Memory B cell (primary cell): ENCODE data around the gene DRGX.
A peak's percentile ranks its signal among the peaks of the same experiment; 100 is the strongest.

Experiments used
- ATAC-seq: fragments of 150-1000 bp; cut with Tn5 transposase; 2 replicates; pipeline ENCODE4 v1.10.0; 2021; ENCODE audit warnings: low read depth, mild to moderate bottlenecking, moderate library complexity
- DNase-seq, 2 donors: peaks; one replicate each; pipeline ENCODE4 v3.0.0; 2022; ENCODE audit warnings: low spot score in 2 of 2
- H3K27ac Mint-ChIP-seq: one replicate; pipeline ENCODE4 v1.8.0; 2022; ENCODE audit warnings: mild to moderate bottlenecking, moderate library complexity, mixed read lengths
- H3K27me3 Mint-ChIP-seq: one replicate; pipeline ENCODE4 v1.8.0; 2022; ENCODE audit warnings: mixed read lengths
- H3K36me3 Mint-ChIP-seq: one replicate; pipeline ENCODE4 v1.8.0; 2022; ENCODE audit warnings: mild to moderate bottlenecking, mixed read lengths
- H3K4me1 Mint-ChIP-seq: one replicate; pipeline ENCODE4 v1.8.0; 2022; ENCODE audit warnings: mixed read lengths
- H3K4me3 Mint-ChIP-seq: one replicate; pipeline ENCODE4 v1.8.0; 2022; ENCODE audit warnings: mild to moderate bottlenecking, moderate library complexity, mixed read lengths
- H3K9me3 Mint-ChIP-seq: one replicate; pipeline ENCODE4 v1.8.0; 2022; ENCODE audit warnings: mixed read lengths

DRGX gene

DNA sequence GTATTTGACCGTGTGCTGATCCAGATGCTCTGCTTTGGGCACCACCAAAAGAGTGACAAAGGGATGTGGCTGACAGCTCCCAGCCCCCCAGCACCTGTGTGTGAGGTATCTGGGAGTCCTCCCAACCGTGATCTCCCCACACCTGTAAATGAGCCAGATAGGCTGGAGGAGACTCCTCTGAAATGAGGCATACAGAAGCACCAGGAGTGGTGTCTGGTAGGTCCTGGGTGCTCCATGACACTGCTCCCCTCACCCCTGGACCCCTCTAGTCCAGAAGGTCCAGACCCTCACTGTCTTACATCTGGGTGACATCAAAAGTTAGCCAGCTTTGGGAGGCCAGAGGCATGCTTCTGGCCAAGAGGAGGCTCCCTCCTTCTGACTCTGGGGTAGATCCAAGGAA is 20.0 kb upstream of the DRGX start:
- Mint-ChIP-seq H3K36me3 (no peaks in the 10 kb centered on the region), H3K27ac (no peak overlapping the region), H3K9me3 (no peaks in the 10 kb centered on the region), H3K27me3 (peaks cover 9% of the 10 kb centered on the region), H3K4me3 (no peak overlapping the region), H3K4me1 (no peaks in the 10 kb centered on the region)
- ATAC-seq = no peak
- no peak for DNase-seq

GRCh38 chr10:49415109-49415508 is 19.2 kb upstream of the DRGX start:
- ATAC-seq (no peak), DNase-seq (no peak)
- Mint-ChIP-seq H3K9me3 (no peaks in the 10 kb centered on the region), H3K27me3 (peaks cover 9% of the 10 kb centered on the region), H3K27ac (no peak overlapping the region), H3K4me3 (no peak overlapping the region), H3K36me3 (no peaks in the 10 kb centered on the region), H3K4me1 (no peaks in the 10 kb centered on the region)

DNA sequence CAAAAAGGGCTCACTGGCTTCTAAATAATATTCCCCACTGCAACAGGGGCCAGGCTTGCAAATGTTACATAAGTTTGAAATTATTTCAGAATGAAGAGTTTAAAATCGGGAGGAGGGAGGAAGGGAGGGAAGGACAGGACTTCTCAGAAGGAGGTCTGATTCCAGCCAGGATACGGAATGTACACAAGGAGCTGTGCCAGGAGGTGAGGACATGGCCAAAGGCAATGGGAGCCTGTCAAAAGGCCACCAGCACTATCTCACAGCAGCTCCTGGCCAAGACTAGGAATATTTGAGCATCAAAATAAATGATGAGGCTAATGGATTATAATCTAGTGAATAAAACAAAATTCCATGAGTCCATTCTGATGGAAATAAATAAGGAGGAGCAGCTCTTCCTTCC is 18.6 kb upstream of the DRGX start:
- H3K27me3 Mint-ChIP-seq = peaks cover 11% of the 10 kb centered on the region
- DNase-seq = no peak
- no peaks in the 10 kb centered on the region for H3K4me1 Mint-ChIP-seq
- H3K36me3 Mint-ChIP-seq = no peaks in the 10 kb centered on the region
- ATAC-seq = no peak
- H3K27ac Mint-ChIP-seq = no peak overlapping the region
- no peak overlapping the region for H3K4me3 Mint-ChIP-seq
- H3K9me3 Mint-ChIP-seq = no peaks in the 10 kb centered on the region

DNA sequence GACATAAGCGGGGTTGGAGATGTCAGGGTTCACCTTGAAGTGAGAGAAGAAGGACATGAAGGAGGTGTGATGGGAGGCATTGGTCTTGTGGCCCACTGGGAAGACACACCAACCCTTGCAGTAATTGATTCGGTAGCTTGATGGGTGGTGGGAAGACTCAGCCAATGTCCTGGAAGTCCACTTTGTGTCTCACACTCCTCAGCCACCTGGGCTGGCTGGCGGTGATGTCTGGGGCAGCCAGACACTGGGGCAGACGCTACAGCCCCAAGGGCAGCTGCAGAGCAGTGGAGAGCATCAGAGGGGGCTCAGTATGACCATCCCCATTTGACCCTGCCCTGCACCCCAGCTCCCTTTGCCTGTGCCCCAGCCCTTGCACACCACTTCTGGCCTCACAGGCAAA is 16.7 kb upstream of the DRGX start:
- H3K27me3 Mint-ChIP-seq = peaks cover 17% of the 10 kb centered on the region
- no peaks in the 10 kb centered on the region for H3K36me3 Mint-ChIP-seq
- peaks cover 3% of the 10 kb centered on the region for H3K4me1 Mint-ChIP-seq
- no peaks in the 10 kb centered on the region for H3K9me3 Mint-ChIP-seq
- DNase-seq (no peak), ATAC-seq (no peak)
- no peak overlapping the region for H3K27ac Mint-ChIP-seq
- no peak overlapping the region for H3K4me3 Mint-ChIP-seq

DNA sequence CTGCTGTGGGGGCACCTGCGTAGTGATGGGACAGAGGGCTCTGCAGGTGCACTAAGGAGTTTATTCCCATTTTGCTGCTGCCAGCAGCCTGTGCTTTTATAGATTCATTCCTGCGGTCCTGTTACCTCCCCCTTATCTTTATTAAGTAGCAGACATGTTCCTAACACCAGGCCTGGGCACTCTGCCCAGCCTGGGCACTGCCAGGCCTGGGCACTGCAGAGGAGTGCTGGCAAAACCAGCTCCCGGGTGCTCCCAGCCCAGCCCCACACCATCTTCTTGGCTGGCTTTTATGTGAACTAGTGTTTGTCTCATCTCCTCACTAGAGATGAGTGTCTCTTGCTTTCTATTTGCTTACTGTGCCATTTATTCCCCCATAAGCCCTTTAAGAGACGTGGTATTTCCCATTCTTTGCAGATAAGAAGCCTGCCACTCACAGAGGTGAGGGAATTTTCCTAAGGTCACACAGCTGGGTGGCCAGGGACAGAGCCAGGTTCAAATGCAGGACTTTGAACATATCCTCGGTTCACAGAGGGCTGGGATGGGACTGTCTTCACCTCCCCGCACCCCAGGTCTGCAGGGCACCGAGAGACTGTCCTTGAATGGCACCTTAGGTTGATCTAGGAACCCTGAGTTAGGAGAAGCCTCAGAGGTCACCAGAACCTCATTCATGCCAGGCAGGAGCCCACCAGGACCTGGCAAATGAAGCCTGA is 14.6 kb upstream of the DRGX start:
- Mint-ChIP-seq H3K27ac (no peak overlapping the region), H3K4me1 (peaks cover 3% of the 10 kb centered on the region), H3K27me3 (peaks cover 23% of the 10 kb centered on the region), H3K36me3 (no peaks in the 10 kb centered on the region), H3K9me3 (no peaks in the 10 kb centered on the region), H3K4me3 (no peak overlapping the region)
- no peak for ATAC-seq
- DNase-seq = no peak

GRCh38 chr10:49409755-49410154 is 13.9 kb upstream of the DRGX start:
- no peaks in the 10 kb centered on the region for H3K36me3 Mint-ChIP-seq
- peaks cover 18% of the 10 kb centered on the region for H3K27me3 Mint-ChIP-seq
- DNase-seq = no peak

GRCh38 chr10:49408519-49409306 is 12.8 kb upstream of the DRGX start:
- no peak overlapping the region for H3K27ac Mint-ChIP-seq
- no peak for ATAC-seq
- no peaks in the 10 kb centered on the region for H3K9me3 Mint-ChIP-seq
- H3K36me3 Mint-ChIP-seq = no peaks in the 10 kb centered on the region
- H3K27me3 Mint-ChIP-seq = peaks cover 23% of the 10 kb centered on the region
- H3K4me1 Mint-ChIP-seq = peaks cover 3% of the 10 kb centered on the region
- no peak overlapping the region for H3K4me3 Mint-ChIP-seq
- DNase-seq = no peak

More at GRCh38 chr10:49409755-49410154, 13.9 kb upstream of the DRGX start:
- Mint-ChIP-seq H3K4me1 (peaks cover 3% of the 10 kb centered on the region), H3K9me3 (no peaks in the 10 kb centered on the region), H3K4me3 (no peak overlapping the region), H3K27ac (no peak overlapping the region)
- ATAC-seq = no peak

DNA sequence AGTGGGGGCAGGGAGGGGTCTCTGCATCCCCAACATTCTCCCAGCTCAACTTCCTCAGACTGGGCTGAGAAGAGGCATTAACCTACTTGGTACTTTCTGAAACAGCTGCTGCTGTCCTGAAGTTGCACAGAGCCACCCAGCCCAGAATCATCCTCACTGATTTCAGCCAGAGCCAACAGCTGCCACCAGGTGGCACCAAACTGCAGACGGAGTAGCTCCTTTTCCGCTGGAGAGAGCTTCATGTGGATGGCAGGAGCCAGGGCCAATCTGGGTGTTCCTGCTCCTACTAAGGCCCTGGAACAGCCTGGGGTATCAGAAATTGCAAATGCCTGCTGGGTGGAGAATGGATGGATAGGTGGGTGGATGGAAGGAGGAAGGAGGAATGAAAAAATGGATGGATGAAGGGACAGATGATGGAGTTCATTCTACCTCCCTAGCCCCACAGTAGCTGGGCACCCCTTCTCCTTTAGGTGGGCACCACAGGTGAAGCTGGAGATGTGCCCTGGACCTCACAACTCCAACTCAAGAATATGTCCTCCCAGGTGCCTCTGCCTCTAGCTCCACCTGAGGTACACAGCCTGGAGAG is 11.8 kb upstream of the DRGX start:
- Mint-ChIP-seq H3K4me3 (no peak overlapping the region), H3K36me3 (no peaks in the 10 kb centered on the region), H3K9me3 (no peaks in the 10 kb centered on the region), H3K27me3 (peaks cover 28% of the 10 kb centered on the region), H3K27ac (no peak overlapping the region), H3K4me1 (peaks cover 3% of the 10 kb centered on the region)
- DNase-seq (peak; percentile 49 to 64), ATAC-seq (peak; percentile 69)

DNA sequence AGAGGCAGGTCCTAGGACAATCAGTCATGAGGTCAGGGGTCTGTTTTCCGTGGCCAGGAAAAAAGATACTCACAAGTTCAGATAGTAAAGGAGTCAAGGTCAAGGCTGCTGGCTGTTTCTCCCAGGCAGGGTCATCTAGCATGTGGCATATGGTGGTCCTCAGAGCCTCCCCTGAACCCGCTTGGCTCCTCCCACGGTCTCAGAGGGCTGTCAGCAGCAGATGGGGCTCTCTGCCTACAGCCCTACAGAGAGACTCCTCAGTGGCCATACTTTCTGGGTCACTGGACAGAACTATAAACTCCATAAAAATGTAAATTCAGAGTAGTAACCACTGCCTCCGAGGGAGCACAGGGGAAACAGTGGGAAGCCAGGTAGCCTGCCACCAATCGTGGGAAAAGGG is 11.3 kb upstream of the DRGX start:
- H3K27ac Mint-ChIP-seq = no peak overlapping the region
- H3K36me3 Mint-ChIP-seq = no peaks in the 10 kb centered on the region
- H3K27me3 Mint-ChIP-seq = peaks cover 25% of the 10 kb centered on the region
- H3K4me1 Mint-ChIP-seq = peaks cover 3% of the 10 kb centered on the region
- no peaks in the 10 kb centered on the region for H3K9me3 Mint-ChIP-seq
- H3K4me3 Mint-ChIP-seq = no peak overlapping the region
- DNase-seq (no peak), ATAC-seq (no peak)

DNA sequence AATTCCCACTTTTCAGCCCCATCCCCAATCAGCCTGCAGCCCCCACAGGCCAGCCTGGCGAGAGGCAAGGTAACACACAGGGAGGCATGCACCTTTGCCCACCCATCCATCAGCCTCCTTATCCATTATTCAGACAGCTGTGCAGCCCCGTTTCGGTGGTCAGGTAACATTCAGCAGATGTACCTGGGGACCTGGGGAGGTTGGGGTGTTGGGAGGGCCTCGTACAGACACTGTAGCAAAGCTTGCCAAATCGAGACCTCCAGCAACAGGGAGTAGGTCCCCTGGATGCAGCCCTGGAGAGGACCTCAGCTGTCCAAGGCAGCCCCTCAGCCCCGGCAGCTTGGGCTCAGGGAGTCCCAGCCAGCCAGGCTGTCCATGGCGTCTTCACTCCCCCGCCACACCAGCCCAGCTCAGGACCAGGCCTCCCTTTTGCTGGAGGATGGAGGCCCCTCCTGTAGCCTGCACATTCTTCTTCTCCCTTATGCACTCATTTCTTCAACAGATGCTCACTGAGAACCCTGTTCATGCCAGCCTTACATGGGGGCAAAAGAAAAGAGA is 8.5 kb upstream of the DRGX start:
- Mint-ChIP-seq H3K9me3 (no peaks in the 10 kb centered on the region), H3K27me3 (peaks cover 23% of the 10 kb centered on the region)

GRCh38 chr10:49403363-49403762 is 7.5 kb upstream of the DRGX start:
- Mint-ChIP-seq H3K36me3 (no peaks in the 10 kb centered on the region), H3K4me1 (peaks cover 4% of the 10 kb centered on the region), H3K27me3 (peaks cover 26% of the 10 kb centered on the region), H3K9me3 (no peaks in the 10 kb centered on the region), H3K27ac (no peak overlapping the region), H3K4me3 (no peak overlapping the region)
- no peak for DNase-seq
- ATAC-seq = no peak

More for the DNA sequence above, 8.5 kb upstream of the DRGX start:
- H3K36me3 Mint-ChIP-seq = no peaks in the 10 kb centered on the region
- no peak overlapping the region for H3K4me3 Mint-ChIP-seq
- ATAC-seq (no peak), DNase-seq (no peak)
- H3K4me1 Mint-ChIP-seq = peaks cover 3% of the 10 kb centered on the region
- no peak overlapping the region for H3K27ac Mint-ChIP-seq

DNA sequence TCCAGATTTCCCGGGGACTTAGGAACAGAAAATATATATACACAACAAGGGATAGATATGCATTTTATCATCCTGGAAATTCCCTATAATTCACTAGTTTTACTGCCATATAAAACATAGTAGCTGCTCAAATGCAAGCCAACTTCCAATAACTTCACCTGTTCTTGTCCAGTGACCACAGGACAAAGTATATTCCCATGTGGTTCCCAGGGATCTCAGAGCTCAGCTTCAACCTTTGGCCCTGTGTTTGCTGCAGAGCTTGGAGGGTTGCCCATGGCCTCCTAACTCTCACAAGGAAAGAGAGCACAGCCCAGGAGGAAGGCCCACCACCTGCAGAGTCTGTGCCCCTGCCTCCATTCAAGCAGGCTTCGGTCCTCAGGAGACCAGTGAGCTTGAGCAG is 4.5 kb upstream of the DRGX start:
- no peaks in the 10 kb centered on the region for H3K9me3 Mint-ChIP-seq
- H3K36me3 Mint-ChIP-seq = no peaks in the 10 kb centered on the region
- peaks cover 4% of the 10 kb centered on the region for H3K4me1 Mint-ChIP-seq
- no peak overlapping the region for H3K4me3 Mint-ChIP-seq
- ATAC-seq = no peak
- no peak overlapping the region for H3K27ac Mint-ChIP-seq
- DNase-seq = no peak
- H3K27me3 Mint-ChIP-seq = peaks cover 24% of the 10 kb centered on the region

- ATAC-seq = no peak
- Mint-ChIP-seq H3K27ac (peak overlapping the region; percentile 46), H3K4me3 (peak overlapping the region; percentile 5), H3K4me1 (peaks cover 7% of the 10 kb centered on the region), H3K9me3 (no peaks in the 10 kb centered on the region), H3K27me3 (peaks cover 28% of the 10 kb centered on the region), H3K36me3 (no peaks in the 10 kb centered on the region)
- DNase-seq = no peak
Observed at GRCh38 chr10:49398986-49399385, 3.1 kb upstream of the DRGX start.
